CD14-positive monocyte (primary cell): ENCODE data around the gene CCDC154. TPM values are rescaled to one million over a fixed set of nuclear protein-coding genes. Genes with fewer than 3 reads are reported as not detected.

Source experiments
- DNase-seq, 3 donors: peaks; one replicate each; pipeline ENCODE4 v3.0.0-alpha.2; 2011 to 2022
- H2AFZ ChIP-seq: 2 replicates; pipeline ENCODE4 v1.6.0; 2012; ENCODE audit warnings: mild to moderate bottlenecking, low read depth, low read length, inconsistent platforms; ENCODE audit not compliant: insufficient read depth, poor library complexity, severe bottlenecking
- H3K27ac ChIP-seq, 2 donors: 1 replicate in 1 of 2; 2 replicates in 1 of 2; pipeline ENCODE4 v1.5.1; 2012 to 2013; ENCODE audit warnings: low read length in 2 of 2, control low read depth in 1 of 2, inconsistent platforms in 1 of 2, low read depth in 1 of 2, mild to moderate bottlenecking in 1 of 2
- H3K27me3 ChIP-seq, 2 donors: one replicate each; pipeline versions ENCODE4 v1.6.0 to v1.6.1; 2011 to 2013; ENCODE audit warnings: low read length in 2 of 2; ENCODE audit not compliant: control insufficient read depth in 2 of 2, insufficient read depth in 2 of 2
- H3K36me3 ChIP-seq, 2 donors: replicated peaks in 1 of 2; 1 replicate in 1 of 2; 2 replicates in 1 of 2; pipeline versions ENCODE4 v1.5.1 to v1.6.1; 2012 to 2013; ENCODE audit warnings: low read length in 2 of 2, control low read depth in 1 of 2, inconsistent platforms in 1 of 2, mild to moderate bottlenecking in 1 of 2; ENCODE audit not compliant: insufficient read depth in 2 of 2, control insufficient read depth in 1 of 2
- H3K4me1 ChIP-seq, 2 donors: 1 replicate in 1 of 2; 2 replicates in 1 of 2; pipeline versions ENCODE4 v1.5.1 to v1.6.1; 2012 to 2013; ENCODE audit warnings: low read length in 2 of 2, control low read depth in 1 of 2, inconsistent platforms in 1 of 2, mild to moderate bottlenecking in 1 of 2, moderate library complexity in 1 of 2; ENCODE audit not compliant: insufficient read depth in 2 of 2, control insufficient read depth in 1 of 2
- H3K4me2 ChIP-seq: replicated peaks from 2 replicates; pipeline ENCODE3; 2012; ENCODE audit warnings: low read length, moderate library complexity, mild to moderate bottlenecking; ENCODE audit not compliant: poor library complexity, severe bottlenecking; ENCODE audit errors: extremely low read depth
- H3K4me3 ChIP-seq, 3 experiments: fragments of 200-600 bp in 1 of 3; sonication (generic) in 1 of 3; replicated peaks in 1 of 3; 1 replicate in 2 of 3; 2 replicates in 1 of 3; pipeline ENCODE4 v1.5.1; 2011 to 2013; ENCODE audit warnings: low read length in 3 of 3, mild to moderate bottlenecking in 3 of 3, control low read depth in 2 of 3, low read depth in 2 of 3, inconsistent platforms in 1 of 3, moderate library complexity in 1 of 3
- H3K79me2 ChIP-seq: 2 replicates; pipeline ENCODE4 v1.6.0; 2012; ENCODE audit warnings: mild to moderate bottlenecking, control low read depth, inconsistent platforms, low read length, moderate library complexity; ENCODE audit not compliant: insufficient read depth
- H3K9ac ChIP-seq: 2 replicates; pipeline ENCODE4 v1.6.0; 2017; ENCODE audit warnings: low read length, mild to moderate bottlenecking; ENCODE audit not compliant: insufficient read depth, poor library complexity, severe bottlenecking
- H3K9me3 ChIP-seq, 2 donors: replicated peaks in 1 of 2; 1 replicate in 1 of 2; 2 replicates in 1 of 2; pipeline versions ENCODE4 v1.5.1 to v1.6.1; 2012 to 2013; ENCODE audit warnings: low read length in 2 of 2, control low read depth in 1 of 2; ENCODE audit not compliant: control insufficient read depth in 1 of 2, insufficient read depth in 1 of 2
- H4K20me1 ChIP-seq: 2 replicates; pipeline ENCODE4 v1.6.0; 2012; ENCODE audit warnings: mild to moderate bottlenecking, low read length, control low read depth, moderate library complexity; ENCODE audit not compliant: insufficient read depth
- H3K27ac Mint-ChIP-seq, 7 donors: one replicate each; pipeline ENCODE4 v1.8.0; 2020; ENCODE audit warnings: mild to moderate bottlenecking in 7 of 7, mixed read lengths in 7 of 7, moderate library complexity in 6 of 7, inconsistent platforms in 2 of 7
- H3K27me3 Mint-ChIP-seq, 3 donors: one replicate each; pipeline ENCODE4 v1.8.0; 2021 to 2022; ENCODE audit warnings: low read depth in 3 of 3, mild to moderate bottlenecking in 3 of 3, mixed read lengths in 3 of 3, moderate library complexity in 3 of 3, inconsistent platforms in 1 of 3
- H3K36me3 Mint-ChIP-seq, 2 donors: one replicate each; pipeline ENCODE4 v1.8.0; 2020; ENCODE audit warnings: mixed read lengths in 2 of 2, inconsistent platforms in 1 of 2, mild to moderate bottlenecking in 1 of 2
- H3K4me1 Mint-ChIP-seq: one replicate; pipeline ENCODE4 v1.8.0; 2020; ENCODE audit warnings: mild to moderate bottlenecking, mixed read lengths
- H3K4me3 Mint-ChIP-seq, 2 donors: one replicate each; pipeline ENCODE4 v1.8.0; 2020; ENCODE audit warnings: mild to moderate bottlenecking in 2 of 2, mixed read lengths in 2 of 2, moderate library complexity in 1 of 2
- H3K9me3 Mint-ChIP-seq, 7 donors: one replicate each; pipeline ENCODE4 v1.8.0; 2020 to 2022; ENCODE audit warnings: mixed read lengths in 7 of 7, mild to moderate bottlenecking in 6 of 7, moderate library complexity in 6 of 7, inconsistent platforms in 2 of 7
- CTCF ChIP-seq: fragments of 200-600 bp; IDR thresholded peaks from one replicate; pipeline ENCODE4 v1.8.0; 2022; ENCODE audit warnings: antibody characterized with exemption, mild to moderate bottlenecking
- WGBS: methylation state at CpG from one replicate; pipeline ENCODE4 v1.1.5; 2013; ENCODE audit warnings: missing lambda C conversion rate; ENCODE audit not compliant: insufficient coverage; 5-methylcytosine and 5-hydroxymethylcytosine counted together
- intact Hi-C, 2 donors: fragments of 100-400 bp; cut with micrococcal nuclease; formaldehyde crosslinking; loops; one replicate each; pipeline versions ENCODE4 v1.15.0 to v1.15.1; 2023
- polyA plus RNA-seq, 3 donors: library from polyadenylated mRNA; depleted of rRNA in 1 of 3; unstranded in 2 of 3; stranded (reverse) in 1 of 3; fragments of 300-500 nt in 2 of 3; fragments of >200 nt in 1 of 3; fragmentation: Illumina TruSeq in 2 of 3; gene quantifications; 1 replicate in 2 of 3; 2 replicates in 1 of 3; pipeline ENCODE4 v1.2.3, GENCODE V29; 2012 to 2021

The CCDC154 gene
- polyA plus RNA-seq, 3 donors, result 5.9 TPM; not detected in 2

- H2AFZ ChIP-seq, result no peak overlapping the region
- no peak overlapping the region for H3K27ac ChIP-seq
- H4K20me1 ChIP-seq, result no peaks in the 10 kb centered on the region
- H3K79me2 ChIP-seq, result no peaks in the 10 kb centered on the region
- DNase-seq, result no peak
- H3K9ac ChIP-seq, result no peak overlapping the region
- Mint-ChIP-seq H3K36me3 (peaks cover 0 to 15% of the 10 kb centered on the region in 2 donors), H3K4me3 (no peak overlapping the region), H3K4me1 (no peaks in the 10 kb centered on the region), H3K27ac (no peak overlapping the region), H3K9me3 (no peaks in the 10 kb centered on the region), H3K27me3 (peaks cover 0 to 3% (median 2%) of the 10 kb centered on the region in 3 donors)
- no peaks in the 10 kb centered on the region for H3K27me3 ChIP-seq
- H3K4me2 ChIP-seq, result no peak overlapping the region
- no peaks in the 10 kb centered on the region for H3K9me3 ChIP-seq
- H3K4me3 ChIP-seq, result no peak overlapping the region
- no peaks in the 10 kb centered on the region for H3K4me1 ChIP-seq
- H3K36me3 ChIP-seq, result peaks cover 0 to 4% of the 10 kb centered on the region in 2 donors
- no peak for TF ChIP-seq CTCF
- 94% methylated on average over 13 of the region's 27 CpGs for WGBS
- intact Hi-C loops, result no loop called here
Observed at GRCh38 chr16:1439058-1439698, 5.2 kb downstream of the CCDC154 start.

DNA sequence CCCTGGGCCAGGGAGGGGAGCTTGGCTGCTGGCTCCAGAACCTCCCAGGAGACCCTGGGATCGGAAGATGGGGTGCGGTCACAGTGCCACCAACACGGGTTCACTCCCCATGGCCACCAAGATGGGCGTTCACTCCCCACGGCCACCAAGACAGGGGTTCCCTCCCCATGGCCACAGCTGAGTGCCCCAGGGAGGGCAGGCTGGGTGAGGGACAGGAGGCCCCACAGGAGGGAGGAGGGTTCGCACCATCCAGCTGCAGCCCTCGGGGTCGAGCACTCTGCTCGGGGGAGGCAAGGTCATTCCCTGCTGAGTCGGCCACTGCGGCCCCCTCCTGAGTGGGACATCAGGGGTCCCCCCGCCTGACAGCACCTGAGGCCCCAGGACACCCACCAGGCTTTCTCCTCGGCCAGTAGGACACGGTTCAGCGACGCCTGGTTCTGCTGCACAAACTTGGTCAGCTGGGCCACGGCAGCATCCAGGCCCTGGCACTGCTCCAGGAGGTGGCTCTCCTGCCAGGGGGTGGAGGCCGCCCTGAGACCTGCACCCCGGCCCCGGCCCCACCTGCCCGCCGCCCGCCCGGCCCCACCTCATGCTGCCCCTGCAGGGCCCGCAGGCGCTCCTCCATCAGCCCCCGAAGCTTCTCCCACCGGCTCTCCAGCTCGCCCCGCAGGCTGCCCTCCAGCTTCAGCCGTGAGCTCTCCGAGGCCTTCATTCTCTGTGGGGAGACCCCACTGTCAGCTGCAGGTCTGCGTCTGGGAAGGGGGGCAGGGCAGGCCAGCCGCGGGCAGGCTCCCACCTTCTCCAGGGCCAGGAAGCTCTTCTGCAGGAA, 5.9 kb downstream of the CCDC154 start:
- H3K79me2 ChIP-seq, result no peaks in the 10 kb centered on the region
- H3K27me3 ChIP-seq, result peaks cover 0 to 6% of the 10 kb centered on the region in 2 donors
- Mint-ChIP-seq H3K9me3 (no peaks in the 10 kb centered on the region), H3K36me3 (peaks cover 0 to 15% of the 10 kb centered on the region in 2 donors), H3K4me1 (no peaks in the 10 kb centered on the region), H3K27me3 (peaks cover 0 to 6% (median 3%) of the 10 kb centered on the region in 3 donors), H3K4me3 (no peak overlapping the region), H3K27ac (no peak overlapping the region)
- intact Hi-C loops, result no loop called here
- no peak for TF ChIP-seq CTCF
- no peaks in the 10 kb centered on the region for H3K9me3 ChIP-seq
- no peak overlapping the region for H3K4me3 ChIP-seq
- H2AFZ ChIP-seq, result no peak overlapping the region
- no peak for DNase-seq
- H3K4me2 ChIP-seq, result no peak overlapping the region
- no peak overlapping the region for H3K9ac ChIP-seq
- H3K4me1 ChIP-seq, result peaks cover 0 to 1% of the 10 kb centered on the region in 2 donors
- peaks cover 0 to 4% of the 10 kb centered on the region in 2 donors for H3K36me3 ChIP-seq
- no peaks in the 10 kb centered on the region for H4K20me1 ChIP-seq
- H3K27ac ChIP-seq, result no peak overlapping the region
- WGBS, result 93% methylated on average over 31 of the region's 35 CpGs
